Stimulated activated CD4-positive, alpha-beta T cell treated with anti-CD3 and anti-CD28 coated beads, Interleukin-4, amount 100 ng/mL, for 4 hours (primary cell): Measurements from ENCODE around the gene UBE2G1.
A peak's percentile ranks its signal among the peaks of the same experiment; 100 is the strongest.
"Not testable (repeated sequence)": the region's sequence is repeated elsewhere in the genome, so short reads cannot be mapped to it uniquely, and the experiment has no call there.

Experiments used
- DNase-seq, 2 experiments: peaks; one replicate each; pipeline ENCODE4 v3.0.0-alpha.2; 2020

Gene UBE2G1

DNA sequence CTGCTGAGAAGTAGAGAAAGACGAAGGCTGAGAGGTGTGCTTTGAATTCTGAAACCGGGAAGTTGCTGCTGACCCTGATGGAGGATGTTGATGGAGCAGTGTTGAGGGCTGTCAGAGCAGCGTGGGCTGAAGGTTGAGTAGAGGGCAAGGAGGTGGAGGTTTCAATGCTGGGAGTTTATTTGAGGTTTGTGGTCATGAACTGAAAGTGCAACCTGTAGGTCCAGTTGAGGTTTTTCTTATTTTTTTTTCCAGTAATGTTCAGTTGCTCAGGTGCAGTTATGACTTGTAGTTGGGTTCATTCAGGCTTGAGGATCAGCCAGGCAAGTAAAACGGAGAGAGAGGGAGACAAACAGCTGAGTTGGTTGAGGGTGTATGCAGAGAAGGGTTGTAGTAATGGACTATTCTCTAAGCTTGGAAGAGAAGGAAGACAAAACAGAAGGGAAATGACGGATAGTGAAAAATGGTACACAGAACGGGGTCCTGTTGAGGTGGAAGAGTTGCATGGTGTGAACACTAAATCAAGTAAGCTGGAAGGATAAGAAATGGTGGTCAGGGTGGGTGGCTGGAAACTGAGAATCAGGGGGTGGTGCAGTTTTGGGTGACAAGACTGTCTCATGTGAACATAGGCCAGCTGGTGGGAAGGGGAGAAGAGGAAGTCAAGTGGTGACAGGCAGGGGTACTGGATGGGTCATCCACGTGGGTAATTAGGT is 8.7 kb upstream of the UBE2G1 start:
- peak; percentile 19 to 22 for DNase-seq

DNA sequence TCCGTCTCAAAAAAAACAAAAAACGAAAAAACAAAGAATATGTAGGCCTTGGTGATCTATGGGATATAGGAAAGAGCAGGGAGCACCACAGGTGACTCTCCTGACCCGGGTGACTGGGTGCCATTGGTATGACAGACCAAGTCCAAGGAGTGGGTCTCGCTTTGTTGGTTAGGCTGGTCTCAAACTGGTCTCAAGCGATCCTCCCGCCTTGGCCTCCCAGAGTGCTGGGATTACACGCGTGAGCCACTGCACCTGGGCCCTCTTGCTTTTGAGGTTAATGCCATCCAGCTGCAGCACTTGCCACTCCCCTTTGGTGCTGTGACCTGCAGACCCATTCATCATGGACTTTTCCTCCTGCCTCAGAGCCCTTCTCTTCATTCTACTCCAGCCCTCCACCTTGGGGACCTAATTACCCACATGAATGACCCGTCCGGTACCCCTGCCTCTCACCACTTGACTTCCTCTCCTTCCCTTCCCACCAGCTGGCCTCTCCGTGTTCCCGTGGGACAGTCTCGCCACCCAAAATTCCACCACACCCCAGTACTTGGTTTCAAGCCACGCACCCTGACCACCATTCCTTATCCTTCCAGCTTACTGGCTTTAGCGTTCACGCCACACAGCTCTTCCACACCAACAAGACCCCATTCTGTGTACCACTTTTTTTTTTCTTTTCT is 3.2 kb upstream of the UBE2G1 start:
- no peak for DNase-seq

DNA sequence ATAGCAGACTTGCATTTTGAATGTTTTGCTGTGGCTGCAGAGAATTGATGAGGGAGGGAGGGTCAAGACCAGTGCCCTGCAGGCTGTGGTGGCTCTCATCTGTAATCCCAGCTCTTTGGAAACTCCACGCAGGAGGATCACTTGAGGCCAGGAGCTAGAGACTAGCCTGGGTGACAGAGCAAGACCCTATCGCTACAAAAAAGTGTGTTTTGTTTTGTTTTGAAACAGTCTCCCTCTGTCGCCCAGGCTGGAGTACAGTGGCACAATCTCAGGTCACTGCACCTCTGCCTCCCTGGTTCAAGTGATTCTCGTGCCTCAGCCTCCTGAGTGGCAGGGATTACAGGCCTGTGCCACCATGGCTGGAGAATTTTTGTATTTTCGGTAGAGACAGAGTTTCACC is 1.9 kb upstream of the UBE2G1 start:
- no peak for DNase-seq

DNA sequence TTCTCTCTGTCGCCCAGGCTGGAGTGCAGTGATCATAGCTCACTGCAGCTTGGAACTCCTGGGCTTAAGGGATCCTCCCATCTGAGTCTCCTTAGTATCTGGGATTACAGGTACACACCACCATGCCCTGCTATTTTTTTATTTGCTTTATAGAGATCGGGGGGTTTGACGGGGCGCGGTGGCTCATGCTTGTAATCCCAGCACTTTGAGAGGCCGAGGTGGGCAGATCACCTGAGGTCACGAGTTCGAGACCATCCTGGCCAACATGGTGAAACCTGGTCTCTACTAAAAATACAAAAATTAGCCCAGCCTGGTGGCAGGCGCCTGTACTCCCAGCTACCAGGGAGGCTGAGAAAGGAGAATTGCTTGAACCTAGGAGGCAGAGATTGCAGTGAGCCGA is 702 bp upstream of the UBE2G1 start:
- DNase-seq: not testable (repeated sequence)

DNA sequence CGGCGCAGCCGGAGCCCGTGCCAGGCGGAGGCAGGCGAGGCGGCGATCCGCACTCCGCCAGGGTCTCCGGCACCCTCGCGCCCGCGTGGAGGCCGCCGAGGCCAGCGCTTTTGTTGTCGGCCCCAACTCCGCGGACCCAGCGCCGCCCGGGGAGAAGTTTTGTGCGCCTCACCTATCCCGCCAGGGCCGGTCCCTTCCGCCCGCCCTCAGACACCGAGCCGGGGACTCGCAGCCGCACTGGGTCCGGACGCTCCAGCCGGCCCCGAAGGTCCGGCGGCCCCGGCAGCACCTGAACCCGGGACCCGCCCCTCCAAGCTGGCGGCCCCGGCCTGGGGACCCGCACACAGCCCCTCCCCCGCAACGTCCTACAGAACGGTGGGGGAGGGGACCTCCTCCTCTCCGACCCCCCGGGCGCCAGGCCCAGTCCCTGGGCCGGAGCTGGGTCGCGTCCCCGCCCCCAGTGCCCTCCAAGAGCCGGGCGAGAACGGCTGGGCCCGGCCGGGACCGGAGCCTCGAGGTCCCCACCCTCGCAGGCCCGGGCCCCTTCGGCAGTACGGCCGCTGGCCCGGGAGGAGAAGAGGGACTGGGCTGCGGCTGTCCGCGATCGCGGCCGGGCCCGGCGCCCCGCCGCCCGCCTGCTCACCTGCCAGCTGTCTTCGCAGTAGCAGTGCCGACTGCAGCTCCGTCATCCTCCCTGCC is 698 bp downstream of the UBE2G1 start:
- DNase-seq: peak in 1 of 2 experiments; percentile 21

DNA sequence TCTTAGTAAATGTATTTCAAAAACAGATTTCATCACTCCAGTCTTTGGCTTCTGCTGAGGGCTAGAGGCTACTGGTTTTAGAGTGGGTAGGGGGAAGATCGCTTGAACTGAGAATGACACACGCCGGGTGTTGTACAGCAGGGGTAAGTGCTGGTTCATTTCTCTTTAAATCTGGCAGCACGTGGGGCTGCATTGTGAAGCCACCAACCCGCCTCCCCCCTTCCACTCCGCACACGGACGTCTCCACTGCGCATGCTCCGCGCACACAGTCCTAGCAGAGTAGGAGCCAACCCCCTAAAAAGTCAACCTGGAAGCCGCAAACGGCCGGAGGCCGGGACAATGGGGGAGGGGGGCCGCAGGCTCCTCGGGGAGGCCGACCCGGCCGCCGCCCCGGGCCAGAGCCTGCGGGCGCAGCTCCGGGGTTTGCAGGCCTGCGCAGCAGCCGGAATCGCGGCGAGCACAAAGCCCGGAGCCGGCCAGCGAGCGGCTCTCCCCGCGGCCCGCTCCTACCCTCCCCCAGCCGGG is 1.3 kb downstream of the UBE2G1 start:
- DNase-seq: peak; percentile 84 to 92

DNA sequence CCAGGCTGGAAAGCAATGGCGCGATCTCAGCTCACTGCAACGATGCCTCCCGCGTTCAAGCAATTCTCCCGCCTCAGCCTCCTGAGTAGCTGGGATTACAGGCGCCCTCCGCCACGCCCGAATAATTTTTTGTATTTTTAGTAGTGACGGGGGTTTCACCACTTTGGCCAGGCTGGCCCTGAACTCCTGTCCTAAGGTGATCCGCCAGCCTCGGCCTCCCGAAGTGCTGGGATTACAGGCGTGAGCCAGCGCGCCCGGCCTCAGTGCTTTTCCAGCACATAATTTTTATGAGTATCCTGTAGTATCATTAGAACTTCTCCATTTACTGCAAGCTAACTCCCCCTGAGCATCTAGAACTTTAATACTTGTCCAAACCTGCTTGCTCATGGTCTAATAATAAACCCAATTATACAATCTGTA is 1.8 kb downstream of the UBE2G1 start:
- no peak for DNase-seq

DNA sequence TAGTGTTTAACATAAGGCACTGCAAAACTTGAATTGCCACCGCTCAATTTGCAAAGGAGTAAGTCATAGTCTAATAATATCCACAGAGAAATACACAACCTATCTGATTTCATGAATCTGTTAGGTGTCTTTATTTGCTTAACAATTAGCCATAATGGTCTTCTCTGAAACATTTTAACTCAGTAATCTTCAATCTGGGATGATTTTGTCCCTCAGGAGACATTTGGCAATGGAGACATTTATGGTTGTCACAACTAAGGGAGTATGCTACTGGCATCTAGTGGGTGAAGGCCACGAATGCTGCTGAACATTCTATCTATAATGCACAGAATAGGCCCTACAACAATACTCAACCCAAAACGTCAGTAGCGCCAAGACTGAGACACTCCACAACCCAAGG is 4.3 kb downstream of the UBE2G1 start:
- DNase-seq: no peak

DNA sequence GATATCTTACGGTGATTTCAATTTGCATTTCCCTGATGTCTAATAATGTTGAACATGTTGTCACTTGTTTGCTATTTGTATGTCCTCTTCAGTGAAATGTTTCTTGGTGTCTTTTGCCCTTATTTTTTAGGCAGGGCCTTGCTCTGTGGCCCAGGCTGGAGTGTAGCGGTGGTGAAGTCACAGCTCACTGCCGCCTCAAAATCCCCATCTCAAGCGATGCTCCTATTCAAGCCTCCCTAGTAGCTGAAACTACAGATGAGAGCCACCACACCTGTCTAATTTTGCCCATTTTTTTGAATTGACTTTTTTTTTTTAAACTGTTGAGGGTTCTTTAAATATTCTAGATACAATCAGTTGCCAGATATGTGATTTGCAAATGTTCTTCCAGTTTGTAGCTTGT is 8.3 kb downstream of the UBE2G1 start:
- DNase-seq: no peak

DNA sequence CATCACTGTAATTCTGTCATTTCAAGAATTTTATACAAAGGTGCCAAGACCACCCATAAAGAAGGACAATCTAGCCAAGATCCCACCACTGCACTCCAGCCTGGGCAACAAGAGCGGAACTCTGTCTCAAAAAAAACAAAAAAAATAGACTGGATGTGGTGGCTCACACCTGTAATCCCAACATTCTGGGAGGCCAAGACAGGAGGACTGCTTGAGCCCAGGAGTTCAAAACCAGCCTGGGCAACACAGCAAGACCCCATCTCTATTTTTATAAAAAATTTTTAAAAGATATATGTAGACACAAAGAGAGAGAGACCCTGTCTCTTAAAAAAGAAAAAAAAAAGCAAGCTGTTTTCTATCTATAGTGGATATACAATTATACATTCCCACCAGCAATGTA is 8.8 kb downstream of the UBE2G1 start:
- DNase-seq: no peak

DNA sequence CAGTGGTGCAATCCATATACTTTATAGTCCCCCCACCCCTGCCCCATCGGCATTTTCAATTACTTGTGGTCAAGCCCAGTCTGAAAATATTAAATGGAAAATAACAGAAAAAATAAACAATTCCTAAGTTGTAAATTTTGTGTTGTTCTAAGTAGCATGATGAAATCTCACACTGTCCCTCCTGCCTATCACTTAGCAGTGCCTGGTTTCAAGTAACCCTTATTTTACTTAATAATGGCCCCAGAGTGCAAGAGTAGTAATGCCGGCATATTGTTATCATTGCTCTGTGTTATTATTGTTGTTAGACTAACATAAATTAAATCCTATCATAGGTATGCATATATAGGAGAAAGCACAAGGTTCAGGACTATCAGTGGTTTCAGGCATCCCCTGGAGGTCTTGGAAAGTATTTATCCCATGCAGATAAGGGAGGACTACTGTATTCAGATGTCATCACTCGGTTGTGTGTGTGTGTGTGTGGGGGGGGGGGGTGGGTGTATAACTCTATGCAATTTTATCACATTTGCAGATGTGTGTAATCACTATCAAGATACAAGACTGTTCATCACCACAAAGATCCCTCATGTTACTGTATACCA is 9.3 kb downstream of the UBE2G1 start:
- DNase-seq: no peak

DNA sequence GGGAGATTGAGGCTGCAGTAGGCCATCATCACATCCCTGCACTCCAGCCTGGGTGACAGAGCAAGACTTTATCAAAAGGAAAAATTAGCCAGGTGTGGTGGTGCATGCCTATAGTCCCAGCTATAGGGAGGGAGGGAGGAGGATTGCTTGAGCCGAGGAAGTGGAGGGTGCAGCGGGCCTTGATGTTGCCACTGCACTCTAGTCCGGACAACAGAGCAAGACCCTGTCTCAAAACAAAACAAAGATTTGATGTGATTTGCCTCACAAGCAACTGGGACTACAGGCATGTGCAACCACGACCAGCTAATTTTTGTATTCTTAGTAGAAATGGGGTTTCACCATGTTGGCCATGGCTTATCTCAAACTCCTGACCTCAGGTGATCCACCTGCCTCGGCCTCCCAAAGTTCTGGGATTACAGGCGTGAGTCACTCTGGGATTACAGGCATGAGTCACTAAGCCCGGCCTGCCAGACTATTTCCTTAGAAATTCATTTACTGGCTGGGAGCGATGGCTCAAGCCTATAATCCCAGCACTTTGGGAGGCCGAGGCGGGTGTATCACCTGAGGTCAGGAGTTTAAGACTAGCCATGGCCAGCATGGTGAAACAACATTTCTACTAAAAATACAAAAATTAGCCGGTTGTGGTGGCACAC is 11.5 kb downstream of the UBE2G1 start:
- DNase-seq: no peak

DNA sequence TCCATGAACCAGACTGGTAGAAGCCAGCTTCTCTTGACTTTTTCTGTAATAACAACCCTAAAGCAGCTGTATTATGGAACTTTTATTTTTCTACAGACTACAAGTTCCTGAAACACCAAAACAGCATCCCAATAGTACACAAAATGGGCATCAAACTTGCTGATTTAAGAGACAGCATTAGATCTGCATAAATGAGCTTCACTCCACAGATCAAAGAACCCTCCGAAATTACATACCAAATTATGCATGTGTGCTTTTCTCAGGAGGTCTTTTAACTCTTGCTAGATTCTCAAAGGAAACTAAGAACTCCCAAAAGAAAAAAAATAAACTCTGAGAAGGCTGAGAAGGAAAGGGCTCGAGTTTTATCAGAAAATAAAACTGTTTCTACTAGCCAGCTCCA is 12.3 kb downstream of the UBE2G1 start:
- DNase-seq: no peak

DNA sequence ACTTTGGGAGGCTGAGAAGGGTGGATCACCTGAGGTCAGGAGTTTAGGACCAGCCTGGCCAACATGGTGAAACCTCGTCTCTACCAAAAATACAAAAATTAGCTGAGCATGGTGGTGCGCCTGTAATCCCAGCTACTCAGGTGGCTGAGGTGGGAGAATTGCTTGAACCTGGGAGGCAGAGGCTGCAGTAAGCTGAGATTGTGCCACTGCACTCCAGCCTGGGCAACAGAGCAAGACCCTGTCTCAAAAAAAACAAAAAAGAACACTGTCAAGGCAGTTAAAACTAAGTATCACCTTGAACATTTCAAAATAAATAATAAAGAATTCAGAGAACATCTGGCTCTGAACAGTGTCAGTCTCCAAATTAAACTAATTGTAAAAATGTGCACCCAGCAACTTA is 16.3 kb downstream of the UBE2G1 start:
- DNase-seq: not testable (repeated sequence)

DNA sequence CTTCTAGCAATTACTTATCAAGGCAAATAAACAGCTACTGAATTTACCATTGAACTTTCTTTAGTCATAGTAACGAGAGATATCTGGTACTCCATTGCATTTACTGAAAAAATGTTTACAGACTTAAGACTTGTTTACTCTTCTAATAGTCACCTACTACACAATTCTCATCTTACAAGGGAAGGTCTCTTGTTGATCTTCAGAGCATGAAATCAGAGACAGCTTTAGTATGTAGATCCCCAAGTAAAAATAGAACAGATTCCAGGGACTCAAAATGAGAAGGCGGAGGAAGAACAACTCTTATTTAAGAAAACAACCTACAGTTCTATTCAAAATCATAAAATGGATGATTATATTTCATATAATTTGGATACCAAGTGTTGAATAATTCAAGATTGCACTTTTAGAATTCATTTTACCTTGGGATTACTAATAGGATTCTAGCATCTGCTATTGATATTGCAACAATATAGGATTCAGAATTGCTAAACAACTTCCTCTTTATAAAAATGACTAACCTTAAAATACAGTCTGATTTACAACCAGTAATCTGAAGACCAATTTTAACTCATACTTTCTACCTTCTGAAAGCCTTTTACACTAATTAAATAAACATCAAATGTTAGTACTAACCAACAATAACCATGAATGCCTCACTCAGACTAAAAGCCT is 20.8 kb downstream of the UBE2G1 start:
- DNase-seq: no peak

DNA sequence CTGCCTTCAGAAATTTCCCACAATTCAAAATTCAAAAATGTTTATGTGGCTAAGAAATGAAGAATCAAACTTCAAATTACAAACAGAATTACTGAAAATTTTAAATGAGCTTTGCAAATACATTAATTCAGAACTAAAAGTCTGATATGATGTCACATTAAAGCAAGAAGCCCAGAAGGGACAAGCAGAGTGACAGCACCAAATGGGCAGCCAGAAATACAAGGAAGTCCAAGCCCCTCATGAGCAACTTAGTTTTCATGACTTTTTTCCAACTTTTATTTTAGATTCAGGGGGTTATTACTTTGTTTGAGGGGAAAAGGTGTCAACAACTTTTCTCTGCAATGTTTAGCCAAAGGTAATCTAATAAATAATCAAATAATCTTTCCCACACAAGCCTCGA is 21.5 kb downstream of the UBE2G1 start:
- DNase-seq: no peak

DNA sequence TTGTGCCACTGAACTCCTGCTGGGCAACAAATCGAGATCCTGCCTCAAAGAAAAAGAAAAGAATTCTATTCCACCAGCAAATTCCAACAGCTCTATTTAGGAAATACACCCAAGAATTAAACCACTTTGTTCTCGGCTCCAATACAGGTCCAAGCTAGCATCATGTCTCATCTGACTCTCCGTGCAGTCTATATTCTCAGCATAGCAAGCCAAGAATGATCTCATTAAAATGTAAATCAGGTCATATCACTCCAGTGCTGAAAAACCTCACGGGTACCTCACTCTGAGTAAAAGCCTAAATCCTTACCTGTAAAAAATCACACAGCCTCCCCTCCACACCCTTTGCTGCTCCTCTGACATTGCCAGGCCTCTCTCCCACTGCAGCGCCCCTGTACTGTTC is 23.9 kb downstream of the UBE2G1 start:
- no peak for DNase-seq

DNA sequence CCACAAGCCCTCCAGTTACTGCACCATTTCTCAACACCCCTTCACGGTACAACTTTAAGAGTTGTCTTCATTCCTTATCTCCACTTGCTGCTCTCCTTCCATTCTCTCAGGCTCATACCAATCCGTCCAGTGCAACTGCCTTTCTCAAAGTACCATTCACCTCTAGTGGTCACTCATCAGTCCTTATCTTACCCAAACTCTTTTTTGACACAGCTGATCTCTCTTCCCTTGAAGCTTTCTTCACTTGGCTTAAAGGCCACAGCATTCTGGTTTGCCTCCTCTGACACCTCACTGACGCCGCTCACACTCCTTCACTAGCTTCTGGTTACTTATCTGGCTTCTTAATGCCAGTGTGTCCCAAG is 24.9 kb downstream of the UBE2G1 start:
- DNase-seq: no peak

DNA sequence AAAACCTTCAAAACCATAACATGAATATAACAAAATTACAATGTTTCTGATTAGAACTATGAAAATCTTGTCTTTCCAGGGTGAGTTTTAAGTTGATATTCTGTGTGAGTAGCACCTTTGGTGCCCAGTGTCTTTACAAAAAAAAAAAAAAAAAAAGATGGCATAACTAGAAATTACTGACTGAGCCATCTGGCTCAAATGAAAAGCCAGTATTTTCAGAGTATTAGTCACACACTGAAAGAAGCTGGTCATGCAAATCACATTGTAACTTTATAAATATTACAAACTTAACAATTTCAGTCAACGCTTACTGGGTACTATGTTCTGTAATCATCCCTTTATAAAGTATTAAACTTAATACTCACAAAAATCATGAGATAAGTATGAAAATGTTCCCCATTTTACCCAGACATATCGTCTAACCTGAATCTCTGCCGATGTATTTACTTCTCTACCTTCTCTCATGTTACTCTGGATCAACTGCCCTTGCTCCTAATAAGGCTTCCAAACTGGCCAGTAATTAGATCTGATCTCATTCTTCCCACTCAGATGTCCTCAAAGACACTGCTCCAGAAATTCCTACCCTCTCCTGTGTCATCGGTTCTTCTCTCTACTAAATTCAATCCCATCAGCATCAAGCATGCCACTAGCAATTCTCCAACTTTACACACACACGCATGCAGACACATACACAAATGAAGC is 25.4 kb downstream of the UBE2G1 start:
- DNase-seq: no peak

DNA sequence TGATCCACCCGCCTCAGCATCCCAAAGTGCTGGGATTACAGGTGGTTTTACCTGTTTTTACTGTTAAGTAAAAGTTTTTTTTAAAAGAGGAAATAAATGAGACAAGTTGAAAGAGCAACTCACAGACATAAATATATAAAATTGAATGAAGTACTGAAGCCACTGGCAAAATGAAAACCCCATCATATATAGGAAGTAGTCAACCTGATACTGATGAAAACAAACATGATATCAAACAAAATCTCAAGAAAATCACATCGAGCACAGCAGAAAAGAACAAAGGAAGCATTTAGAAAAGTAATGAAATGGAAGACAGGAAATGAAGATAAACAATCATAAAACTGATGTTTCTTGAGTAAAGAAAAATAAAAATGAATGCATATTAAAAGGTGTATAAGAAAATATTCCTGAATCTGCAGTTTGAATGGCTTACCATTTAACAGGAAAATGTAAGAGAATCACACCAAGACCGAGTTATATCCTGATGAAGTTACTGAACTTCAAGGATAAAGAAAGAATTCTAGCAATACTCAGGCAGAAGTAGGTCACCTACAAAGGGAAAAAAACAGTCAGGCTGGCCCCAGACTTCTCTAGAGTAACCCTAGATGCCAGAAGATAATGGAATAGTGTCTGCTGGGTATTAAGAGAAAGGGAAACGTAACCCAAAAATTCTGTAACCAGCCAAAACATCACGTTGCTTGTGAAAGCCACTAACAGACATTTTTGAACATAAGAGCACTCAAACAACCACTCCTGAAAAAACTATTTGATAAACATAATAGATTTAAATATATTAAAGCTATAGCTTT is 31.5 kb downstream of the UBE2G1 start:
- DNase-seq: no peak

DNA sequence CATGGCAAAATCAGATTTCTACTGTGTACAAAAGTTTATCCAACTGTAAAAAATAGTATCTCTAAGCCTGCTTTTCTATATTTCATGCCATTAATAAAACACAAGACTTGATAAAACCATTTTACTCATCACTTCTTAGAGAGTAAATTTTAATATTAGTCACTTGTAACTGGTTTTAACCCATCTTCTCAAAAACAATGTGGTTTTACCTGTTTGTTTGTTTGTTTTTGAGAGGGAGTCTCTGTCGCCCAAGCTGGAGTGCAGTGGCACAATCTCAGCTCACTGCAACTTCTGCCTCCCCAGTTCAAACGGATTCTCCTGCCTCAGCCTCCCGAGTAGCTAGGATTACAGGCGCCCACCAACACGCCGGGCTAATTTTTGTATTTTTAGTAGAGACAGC is 32.1 kb downstream of the UBE2G1 start:
- DNase-seq: no peak
